Measurements from ENCODE around the gene LTB. TPM values are rescaled to one million over a fixed set of nuclear protein-coding genes. Genes with fewer than 3 reads are reported as not detected.
A peak's percentile ranks its signal among the peaks of the same experiment; 100 is the strongest.

The LTB gene
- total and polyA plus RNA-seq, 2 of the 13 experiments (the other 11 are each of a cell fraction or from before 2014, with no cell fraction given): 0.09 to 0.22 TPM

DNA sequence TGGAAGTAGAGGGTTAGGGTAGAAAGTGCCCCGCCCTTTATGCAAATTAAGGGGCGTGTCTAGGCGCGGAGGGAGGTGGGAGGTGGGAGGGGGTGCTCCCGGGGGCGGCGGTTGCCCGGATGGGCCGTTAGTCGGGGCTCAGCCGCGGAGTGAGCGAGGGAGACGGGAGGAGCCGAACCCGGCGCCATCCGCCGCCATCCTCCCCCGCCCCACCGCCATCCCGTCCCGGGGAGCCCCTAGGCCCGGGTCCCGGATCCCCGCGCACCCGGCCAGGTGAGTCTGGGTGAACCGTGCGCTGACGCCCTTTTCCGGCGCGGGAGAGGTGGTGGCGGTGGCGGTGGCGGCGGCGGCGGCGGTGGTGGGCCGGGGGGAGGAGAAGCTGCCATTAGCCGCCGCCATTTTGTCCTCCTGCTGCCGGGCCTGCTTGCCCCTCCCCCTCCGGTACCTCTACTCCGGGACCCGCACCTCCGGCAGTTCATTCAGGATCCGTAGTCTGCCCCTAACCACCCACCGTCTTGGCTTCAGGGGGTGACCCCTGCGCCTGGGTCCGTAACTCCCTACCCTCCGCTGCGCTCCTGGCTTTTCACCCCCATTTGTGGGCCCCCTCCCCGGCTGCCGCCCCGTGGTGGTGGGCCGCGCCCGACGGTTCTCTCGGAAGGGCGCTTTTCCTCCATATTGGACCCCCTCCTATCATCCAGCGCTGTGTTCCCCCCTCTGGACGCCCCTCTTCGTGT lies 38.5 kb upstream of the LTB start, which contains the start of gene PRRC2A (continued):
- TF ChIP-seq, protein P1, sequence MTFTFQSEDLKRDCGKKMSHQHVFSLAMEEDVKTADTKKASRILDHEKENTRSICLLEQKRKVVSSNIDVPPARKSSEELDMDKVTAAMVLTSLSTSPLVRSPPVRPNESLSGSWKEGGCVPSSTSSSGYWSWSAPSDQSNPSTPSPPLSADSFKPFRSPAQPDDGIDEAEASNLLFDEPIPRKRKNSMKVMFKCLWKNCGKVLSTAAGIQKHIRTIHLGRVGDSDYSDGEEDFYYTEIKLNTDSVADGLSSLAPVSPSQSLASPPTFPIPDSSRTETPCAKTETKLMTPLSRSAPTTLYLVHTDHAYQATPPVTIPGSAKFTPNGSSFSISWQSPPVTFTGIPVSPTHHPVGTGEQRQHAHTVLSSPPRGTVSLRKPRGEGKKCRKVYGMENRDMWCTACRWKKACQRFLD (CRISPR knock-in tag; IDR thresholded peaks at IDR 0.05; ENCODE audit: borderline replicate concordance): no peak; the same call in 1 of the 2 replicates
- TF ChIP-seq ZNF644 (CRISPR knock-in tag; IDR thresholded peaks at IDR 0.05; ENCODE audit: low read depth): no peak
- TF ChIP-seq, protein P2, sequence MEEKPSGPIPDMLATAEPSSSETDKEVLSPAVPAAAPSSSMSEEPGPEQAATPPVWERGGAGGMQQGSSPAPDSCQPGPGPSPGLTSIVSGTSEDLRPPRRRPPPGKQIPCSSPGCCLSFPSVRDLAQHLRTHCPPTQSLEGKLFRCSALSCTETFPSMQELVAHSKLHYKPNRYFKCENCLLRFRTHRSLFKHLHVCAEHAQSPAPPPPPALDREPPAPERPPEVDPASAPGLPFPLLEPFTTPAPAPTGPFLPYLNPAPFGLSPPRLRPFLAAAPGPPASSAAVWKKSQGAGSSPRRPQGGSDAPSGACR (CRISPR knock-in tag; IDR thresholded peaks at IDR 0.05): no peak
- TF ChIP-seq, protein P3, sequence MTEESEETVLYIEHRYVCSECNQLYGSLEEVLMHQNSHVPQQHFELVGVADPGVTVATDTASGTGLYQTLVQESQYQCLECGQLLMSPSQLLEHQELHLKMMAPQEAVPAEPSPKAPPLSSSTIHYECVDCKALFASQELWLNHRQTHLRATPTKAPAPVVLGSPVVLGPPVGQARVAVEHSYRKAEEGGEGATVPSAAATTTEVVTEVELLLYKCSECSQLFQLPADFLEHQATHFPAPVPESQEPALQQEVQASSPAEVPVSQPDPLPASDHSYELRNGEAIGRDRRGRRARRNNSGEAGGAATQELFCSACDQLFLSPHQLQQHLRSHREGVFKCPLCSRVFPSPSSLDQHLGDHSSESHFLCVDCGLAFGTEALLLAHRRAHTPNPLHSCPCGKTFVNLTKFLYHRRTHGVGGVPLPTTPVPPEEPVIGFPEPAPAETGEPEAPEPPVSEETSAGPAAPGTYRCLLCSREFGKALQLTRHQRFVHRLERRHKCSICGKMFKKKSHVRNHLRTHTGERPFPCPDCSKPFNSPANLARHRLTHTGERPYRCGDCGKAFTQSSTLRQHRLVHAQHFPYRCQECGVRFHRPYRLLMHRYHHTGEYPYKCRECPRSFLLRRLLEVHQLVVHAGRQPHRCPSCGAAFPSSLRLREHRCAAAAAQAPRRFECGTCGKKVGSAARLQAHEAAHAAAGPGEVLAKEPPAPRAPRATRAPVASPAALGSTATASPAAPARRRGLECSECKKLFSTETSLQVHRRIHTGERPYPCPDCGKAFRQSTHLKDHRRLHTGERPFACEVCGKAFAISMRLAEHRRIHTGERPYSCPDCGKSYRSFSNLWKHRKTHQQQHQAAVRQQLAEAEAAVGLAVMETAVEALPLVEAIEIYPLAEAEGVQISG (CRISPR knock-in tag; IDR thresholded peaks at IDR 0.05): peak; percentile 52; the same call in 1 of the 2 replicates
- TF ChIP-seq, protein P4, sequence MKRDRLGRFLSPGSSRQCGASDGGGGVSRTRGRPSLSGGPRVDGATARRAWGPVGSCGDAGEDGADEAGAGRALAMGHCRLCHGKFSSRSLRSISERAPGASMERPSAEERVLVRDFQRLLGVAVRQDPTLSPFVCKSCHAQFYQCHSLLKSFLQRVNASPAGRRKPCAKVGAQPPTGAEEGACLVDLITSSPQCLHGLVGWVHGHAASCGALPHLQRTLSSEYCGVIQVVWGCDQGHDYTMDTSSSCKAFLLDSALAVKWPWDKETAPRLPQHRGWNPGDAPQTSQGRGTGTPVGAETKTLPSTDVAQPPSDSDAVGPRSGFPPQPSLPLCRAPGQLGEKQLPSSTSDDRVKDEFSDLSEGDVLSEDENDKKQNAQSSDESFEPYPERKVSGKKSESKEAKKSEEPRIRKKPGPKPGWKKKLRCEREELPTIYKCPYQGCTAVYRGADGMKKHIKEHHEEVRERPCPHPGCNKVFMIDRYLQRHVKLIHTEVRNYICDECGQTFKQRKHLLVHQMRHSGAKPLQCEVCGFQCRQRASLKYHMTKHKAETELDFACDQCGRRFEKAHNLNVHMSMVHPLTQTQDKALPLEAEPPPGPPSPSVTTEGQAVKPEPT (CRISPR knock-in tag; IDR thresholded peaks at IDR 0.05; ENCODE audit: low read depth): no peak; the same call in 1 of the 2 replicates
- TF ChIP-seq, protein P5, sequence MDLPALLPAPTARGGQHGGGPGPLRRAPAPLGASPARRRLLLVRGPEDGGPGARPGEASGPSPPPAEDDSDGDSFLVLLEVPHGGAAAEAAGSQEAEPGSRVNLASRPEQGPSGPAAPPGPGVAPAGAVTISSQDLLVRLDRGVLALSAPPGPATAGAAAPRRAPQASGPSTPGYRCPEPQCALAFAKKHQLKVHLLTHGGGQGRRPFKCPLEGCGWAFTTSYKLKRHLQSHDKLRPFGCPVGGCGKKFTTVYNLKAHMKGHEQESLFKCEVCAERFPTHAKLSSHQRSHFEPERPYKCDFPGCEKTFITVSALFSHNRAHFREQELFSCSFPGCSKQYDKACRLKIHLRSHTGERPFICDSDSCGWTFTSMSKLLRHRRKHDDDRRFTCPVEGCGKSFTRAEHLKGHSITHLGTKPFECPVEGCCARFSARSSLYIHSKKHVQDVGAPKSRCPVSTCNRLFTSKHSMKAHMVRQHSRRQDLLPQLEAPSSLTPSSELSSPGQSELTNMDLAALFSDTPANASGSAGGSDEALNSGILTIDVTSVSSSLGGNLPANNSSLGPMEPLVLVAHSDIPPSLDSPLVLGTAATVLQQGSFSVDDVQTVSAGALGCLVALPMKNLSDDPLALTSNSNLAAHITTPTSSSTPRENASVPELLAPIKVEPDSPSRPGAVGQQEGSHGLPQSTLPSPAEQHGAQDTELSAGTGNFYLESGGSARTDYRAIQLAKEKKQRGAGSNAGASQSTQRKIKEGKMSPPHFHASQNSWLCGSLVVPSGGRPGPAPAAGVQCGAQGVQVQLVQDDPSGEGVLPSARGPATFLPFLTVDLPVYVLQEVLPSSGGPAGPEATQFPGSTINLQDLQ (CRISPR knock-in tag; IDR thresholded peaks at IDR 0.05): peak; percentile 66; the same call in 1 of the 2 replicates
- peak; percentile 88 for TF ChIP-seq RBFOX2 (IDR thresholded peaks at IDR 0.05; ENCODE audit: low read depth, low read length)
- TF ChIP-seq HHEX (CRISPR knock-in tag; IDR thresholded peaks at IDR 0.05): no peak
- TF ChIP-seq HDAC2 (CRISPR knock-in tag; IDR thresholded peaks at IDR 0.05): peak; percentile 30; the same call in 1 of the 2 replicates
- TF ChIP-seq SP4 (CRISPR knock-in tag; IDR thresholded peaks at IDR 0.05): no peak; the same call in 1 of the 2 replicates
- TF ChIP-seq, protein P6, sequence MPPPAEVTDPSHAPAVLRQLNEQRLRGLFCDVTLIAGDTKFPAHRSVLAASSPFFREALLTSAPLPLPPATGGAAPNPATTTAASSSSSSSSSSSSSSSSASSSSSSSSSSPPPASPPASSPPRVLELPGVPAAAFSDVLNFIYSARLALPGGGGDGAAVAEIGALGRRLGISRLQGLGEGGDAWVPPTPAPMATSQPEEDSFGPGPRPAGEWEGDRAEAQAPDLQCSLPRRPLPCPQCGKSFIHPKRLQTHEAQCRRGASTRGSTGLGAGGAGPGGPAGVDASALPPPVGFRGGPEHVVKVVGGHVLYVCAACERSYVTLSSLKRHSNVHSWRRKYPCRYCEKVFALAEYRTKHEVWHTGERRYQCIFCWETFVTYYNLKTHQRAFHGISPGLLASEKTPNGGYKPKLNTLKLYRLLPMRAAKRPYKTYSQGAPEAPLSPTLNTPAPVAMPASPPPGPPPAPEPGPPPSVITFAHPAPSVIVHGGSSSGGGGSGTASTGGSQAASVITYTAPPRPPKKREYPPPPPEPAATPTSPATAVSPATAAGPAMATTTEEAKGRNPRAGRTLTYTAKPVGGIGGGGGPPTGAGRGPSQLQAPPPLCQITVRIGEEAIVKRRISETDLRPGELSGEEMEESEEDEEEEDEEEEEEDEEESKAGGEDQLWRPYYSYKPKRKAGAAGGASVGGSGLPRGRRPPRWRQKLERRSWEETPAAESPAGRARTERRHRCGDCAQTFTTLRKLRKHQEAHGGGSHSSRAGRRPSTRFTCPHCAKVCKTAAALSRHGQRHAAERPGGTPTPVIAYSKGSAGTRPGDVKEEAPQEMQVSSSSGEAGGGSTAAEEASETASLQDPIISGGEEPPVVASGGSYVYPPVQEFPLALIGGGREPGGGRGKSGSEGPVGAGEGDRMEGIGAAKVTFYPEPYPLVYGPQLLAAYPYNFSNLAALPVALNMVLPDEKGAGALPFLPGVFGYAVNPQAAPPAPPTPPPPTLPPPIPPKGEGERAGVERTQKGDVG (CRISPR knock-in tag; IDR thresholded peaks at IDR 0.05; ENCODE audit: borderline replicate concordance): peak; percentile 76; the same call in 1 of the 2 replicates
- no peak for TF ChIP-seq PRMT3 (CRISPR knock-in tag; IDR thresholded peaks at IDR 0.05; ENCODE audit: borderline replicate concordance, low read depth)
- TF ChIP-seq, protein P7, sequence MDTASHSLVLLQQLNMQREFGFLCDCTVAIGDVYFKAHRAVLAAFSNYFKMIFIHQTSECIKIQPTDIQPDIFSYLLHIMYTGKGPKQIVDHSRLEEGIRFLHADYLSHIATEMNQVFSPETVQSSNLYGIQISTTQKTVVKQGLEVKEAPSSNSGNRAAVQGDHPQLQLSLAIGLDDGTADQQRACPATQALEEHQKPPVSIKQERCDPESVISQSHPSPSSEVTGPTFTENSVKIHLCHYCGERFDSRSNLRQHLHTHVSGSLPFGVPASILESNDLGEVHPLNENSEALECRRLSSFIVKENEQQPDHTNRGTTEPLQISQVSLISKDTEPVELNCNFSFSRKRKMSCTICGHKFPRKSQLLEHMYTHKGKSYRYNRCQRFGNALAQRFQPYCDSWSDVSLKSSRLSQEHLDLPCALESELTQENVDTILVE (CRISPR knock-in tag; IDR thresholded peaks at IDR 0.05): peak; percentile 96
